Liver (tissue), 9 donors: ENCODE results near the gene IL1RAPL1. TPM values are rescaled to one million over a fixed set of nuclear protein-coding genes. Genes with fewer than 3 reads are reported as not detected.

ENCODE experiments used
- DNase-seq: peaks from one replicate; pipeline ENCODE4 v3.0.0-alpha.2; 2017; ENCODE audit warnings: low spot score
- H3K27ac ChIP-seq, 2 donors: one replicate each; pipeline ENCODE4 v1.7.0; 2013; ENCODE audit warnings: inconsistent platforms in 2 of 2, low read length in 2 of 2, control low read depth in 1 of 2, low read depth in 1 of 2, mild to moderate bottlenecking in 1 of 2
- H3K27me3 ChIP-seq, 4 donors: one replicate each; pipeline versions ENCODE4 v1.6.1 to v1.7.0; 2013; ENCODE audit warnings: low read length in 3 of 4, inconsistent platforms in 1 of 4, mild to moderate bottlenecking in 1 of 4, moderate library complexity in 1 of 4; ENCODE audit not compliant: control insufficient read depth in 4 of 4, insufficient read depth in 4 of 4
- H3K36me3 ChIP-seq, 4 donors: one replicate each; pipeline versions ENCODE4 v1.6.1 to v1.7.0; 2013; ENCODE audit warnings: low read length in 3 of 4, mild to moderate bottlenecking in 3 of 4, low read depth in 1 of 4, moderate library complexity in 1 of 4; ENCODE audit not compliant: control insufficient read depth in 4 of 4, insufficient read depth in 3 of 4
- H3K4me1 ChIP-seq, 4 donors: one replicate each; pipeline versions ENCODE4 v1.6.1 to v1.7.0; 2013; ENCODE audit warnings: low read length in 3 of 4, mild to moderate bottlenecking in 3 of 4, moderate library complexity in 1 of 4; ENCODE audit not compliant: control insufficient read depth in 4 of 4, insufficient read depth in 4 of 4
- H3K4me3 ChIP-seq, 3 donors: one replicate each; pipeline versions ENCODE4 v1.6.1 to v1.7.0; 2013; ENCODE audit warnings: low read length in 3 of 3, control low read depth in 1 of 3, low read depth in 1 of 3, mild to moderate bottlenecking in 1 of 3
- H3K9ac ChIP-seq, 2 donors: one replicate each; pipeline ENCODE4 v1.7.0; 2013; ENCODE audit warnings: low read length in 2 of 2, mild to moderate bottlenecking in 2 of 2, moderate library complexity in 2 of 2, control low read depth in 1 of 2, low read depth in 1 of 2
- H3K9me3 ChIP-seq, 4 donors: one replicate each; pipeline versions ENCODE4 v1.6.1 to v1.7.0; 2013; ENCODE audit warnings: low read length in 3 of 4; ENCODE audit not compliant: control insufficient read depth in 4 of 4
- CTCF ChIP-seq: fragments of 150-350 bp; IDR thresholded peaks from 2 replicates; pipeline ENCODE4 v1.5.1; 2017; ENCODE audit warnings: improper control_type of control experiment, low read depth, low read length; ENCODE audit not compliant: missing input control
- EGR1 ChIP-seq, 2 donors: IDR thresholded peaks; 2 replicates each; pipeline ENCODE4 v1.6.1; 2016 to 2018; ENCODE audit warnings: antibody characterized with exemption in 2 of 2, low read depth in 2 of 2
- GABPA ChIP-seq, 2 donors: IDR thresholded peaks in 1 of 2; conservative IDR thresholded peaks in 1 of 2; 2 replicates each; pipeline ENCODE4 v1.6.1; 2016; ENCODE audit warnings: antibody characterized with exemption in 2 of 2, mild to moderate bottlenecking in 1 of 2, moderate library complexity in 1 of 2
- HNF4A ChIP-seq, 2 donors: conservative IDR thresholded peaks; 2 replicates each; pipeline ENCODE4 v1.6.1; 2016; ENCODE audit warnings: antibody characterized with exemption in 2 of 2, mild to moderate bottlenecking in 2 of 2
- JUND ChIP-seq, 2 donors: IDR thresholded peaks; 2 replicates each; pipeline ENCODE4 v1.6.1; 2016; ENCODE audit warnings: antibody characterized with exemption in 2 of 2
- MAX ChIP-seq: IDR thresholded peaks from 2 replicates; pipeline ENCODE4 v1.6.1; 2016; ENCODE audit warnings: antibody characterized with exemption
- NR2F2 ChIP-seq: IDR thresholded peaks from 2 replicates; pipeline ENCODE4 v1.6.1; 2016; ENCODE audit warnings: antibody characterized with exemption
- REST ChIP-seq: IDR thresholded peaks from 2 replicates; pipeline ENCODE4 v1.6.1; 2016; ENCODE audit warnings: antibody characterized with exemption, mild to moderate bottlenecking
- SP1 ChIP-seq: IDR thresholded peaks from 2 replicates; pipeline ENCODE4 v1.6.1; 2018; ENCODE audit warnings: antibody characterized with exemption, mild to moderate bottlenecking
- YY1 ChIP-seq: IDR thresholded peaks from 2 replicates; pipeline ENCODE4 v1.6.1; 2016; ENCODE audit warnings: antibody characterized with exemption, mild to moderate bottlenecking
- ZBTB33 ChIP-seq: IDR thresholded peaks from 2 replicates; pipeline ENCODE4 v1.6.1; 2016; ENCODE audit warnings: antibody characterized with exemption
- WGBS: extraction: QIAGEN DNeasy Blood & Tissue Kit; methylation state at CpG from one replicate; pipeline ENCODE4 v1.1.7; 2013; 5-methylcytosine and 5-hydroxymethylcytosine counted together
- polyA plus RNA-seq, 2 donors: library from polyadenylated mRNA; stranded (reverse) in 1 of 2; unstranded in 1 of 2; fragments of 200-250 nt in 1 of 2; fragments of >200 nt in 1 of 2; fragmentation: Nextera tagmentation in 1 of 2; extraction: Ambion mirVana in 1 of 2; gene quantifications; one replicate each; pipeline versions ENCODE4 v1.2.1 to v1.2.3, GENCODE V29; 2013 to 2015
- total RNA-seq, 2 donors: library from RNA; depleted of rRNA; stranded (reverse); fragments of >200 nt; gene quantifications; one replicate each; pipeline ENCODE4 v1.2.3, GENCODE V29; 2014
- donor health status: healthy.
- donor health status: healthy.
- donor health status: healthy.
- donor health status: healthy.
- donor health status: healthy.

IL1RAPL1 gene
- total and polyA plus RNA-seq, 4 donors, result 0.08 to 0.33 TPM; not detected in 2

- Histone ChIP-seq H3K27me3 (no peaks in the 10 kb centered on the region), H3K4me3 (no peak overlapping the region), H3K9me3 (no peaks in the 10 kb centered on the region), H3K4me1 (no peaks in the 10 kb centered on the region), H3K9ac (no peak overlapping the region), H3K27ac (no peak overlapping the region), H3K36me3 (no peaks in the 10 kb centered on the region)
- 80% methylated on average over 3 of the region's 3 CpGs for WGBS
- TF ChIP-seq REST (no peak), HNF4A (conservative IDR thresholded peaks at IDR 0.05) (no peak), SP1 (no peak), GABPA (IDR thresholded peaks at IDR 0.05 in 1 of 2, conservative IDR thresholded peaks at IDR 0.05 in 1 of 2) (no peak)
- no peak for DNase-seq
These were observed 1103.8 kb downstream of the IL1RAPL1 start for GRCh38 chrX:29691044-29691443.

GRCh38 chrX:29693912-29694311 is 1106.7 kb downstream of the IL1RAPL1 start:
- H3K27me3 ChIP-seq, result peaks cover 0 to 3% (median 0%) of the 10 kb centered on the region in 4 donors
- WGBS, result 60% methylated on average over 3 of the region's 3 CpGs
- TF ChIP-seq REST (no peak), SP1 (no peak)
- no peak overlapping the region for H3K9ac ChIP-seq
- H3K9me3 ChIP-seq, result no peaks in the 10 kb centered on the region
- H3K4me3 ChIP-seq, result no peak overlapping the region
- no peak for DNase-seq
- no peaks in the 10 kb centered on the region for H3K36me3 ChIP-seq
- H3K4me1 ChIP-seq, result no peaks in the 10 kb centered on the region
- H3K27ac ChIP-seq, result no peak overlapping the region

- H3K9me3 ChIP-seq, result no peaks in the 10 kb centered on the region
- H3K9ac ChIP-seq, result no peak overlapping the region
- H3K27ac ChIP-seq, result no peak overlapping the region
- 20% methylated on average over 1 of the region's 1 CpG for WGBS
- H3K36me3 ChIP-seq, result no peaks in the 10 kb centered on the region
- H3K27me3 ChIP-seq, result peaks cover 0 to 3% (median 0%) of the 10 kb centered on the region in 4 donors
- no peaks in the 10 kb centered on the region for H3K4me1 ChIP-seq
- H3K4me3 ChIP-seq, result no peak overlapping the region
- TF ChIP-seq SP1 (no peak), ZBTB33 (no peak), GABPA (IDR thresholded peaks at IDR 0.05 in 1 of 2, conservative IDR thresholded peaks at IDR 0.05 in 1 of 2) (no peak), REST (no peak), MAX (no peak), CTCF (no peak), NR2F2 (no peak), JUND (IDR thresholded peaks at IDR 0.05) (no peak), EGR1 (IDR thresholded peaks at IDR 0.05; ENCODE audit: low read depth in 2 of 2) (no peak), YY1 (no peak), HNF4A (conservative IDR thresholded peaks at IDR 0.05) (no peak)
- DNase-seq, result no peak
These were observed 1112.0 kb downstream of the IL1RAPL1 start for GRCh38 chrX:29699239-29699638.
